Body of pancreas (tissue), 4 donors: ENCODE results near the gene ENO4. TPM values are rescaled to one million over a fixed set of nuclear protein-coding genes. Genes with fewer than 3 reads are reported as not detected.

ENCODE experiments used
- ATAC-seq: fragments of 150-250 bp; one replicate; pipeline ENCODE4 v1.9.1; 2016
- DNase-seq, 4 donors: peaks; one replicate each; pipeline ENCODE4 v3.0.0-alpha.2; 2019
- H3K27ac ChIP-seq, 4 donors: fragments of 200-600 bp; sonication (generic); 1 replicate in 3 of 4; 2 replicates in 1 of 4; pipeline versions ENCODE4 v1.5.1 to v1.6.1; 2016 to 2019; ENCODE audit warnings: mild to moderate bottlenecking in 1 of 4, mixed read lengths in 1 of 4, moderate library complexity in 1 of 4
- H3K27me3 ChIP-seq, 2 donors: fragments of 200-600 bp; sonication (generic); one replicate each; pipeline ENCODE4 v1.6.0; 2016; ENCODE audit warnings: mild to moderate bottlenecking in 1 of 2
- H3K36me3 ChIP-seq, 2 donors: fragments of 200-600 bp; sonication (generic); replicated peaks in 1 of 2; 2 replicates each; pipeline ENCODE4 v1.5.1; 2016; ENCODE audit warnings: low read depth in 2 of 2; ENCODE audit not compliant: insufficient read depth in 1 of 2
- H3K4me1 ChIP-seq: fragments of 200-600 bp; sonication (generic); one replicate; pipeline ENCODE4 v1.6.0; 2016
- H3K4me3 ChIP-seq, 2 donors: fragments of 200-600 bp; sonication (generic); 1 replicate in 1 of 2; 2 replicates in 1 of 2; pipeline ENCODE4 v1.5.1; 2016 to 2019
- H3K9me3 ChIP-seq, 3 donors: fragments of 200-600 bp; sonication (generic); 1 replicate in 2 of 3; 2 replicates in 1 of 3; pipeline ENCODE4 v1.5.1; 2016
- POLR2A ChIP-seq, 3 donors: fragments of 450-650 bp; IDR thresholded peaks; one replicate each; pipeline ENCODE4 v1.6.1; 2016; ENCODE audit warnings: antibody characterized with exemption in 3 of 3, mild to moderate bottlenecking in 2 of 3
- WGBS, 2 donors: methylation state at CpG; one replicate each; pipeline ENCODE4 v1.1.5; 2017; 5-methylcytosine and 5-hydroxymethylcytosine counted together
- intact Hi-C: fragments of 100-400 bp; cut with DNase I; formaldehyde crosslinking; loops from one replicate; pipeline ENCODE4 v1.15.1; 2023
- total RNA-seq, 2 donors: library from RNA; depleted of rRNA; stranded (reverse); fragments of >200 nt; gene quantifications; one replicate each; pipeline ENCODE4 v1.1.0, GENCODE V29; 2016
- TF ChIP-seq, protein P1 (sequence below), 7 experiments: fragments of 450-650 bp in 4 of 7; fragments of 200-600 bp in 3 of 7; sonication (generic) in 3 of 7; IDR thresholded peaks; one replicate each; pipeline ENCODE4 v1.5.1; 2016 to 2019; ENCODE audit warnings: antibody characterized with exemption in 7 of 7

Gene ENO4
- total RNA-seq, 2 donors from 2014 or later = 1.0 TPM; not detected in 1

DNA sequence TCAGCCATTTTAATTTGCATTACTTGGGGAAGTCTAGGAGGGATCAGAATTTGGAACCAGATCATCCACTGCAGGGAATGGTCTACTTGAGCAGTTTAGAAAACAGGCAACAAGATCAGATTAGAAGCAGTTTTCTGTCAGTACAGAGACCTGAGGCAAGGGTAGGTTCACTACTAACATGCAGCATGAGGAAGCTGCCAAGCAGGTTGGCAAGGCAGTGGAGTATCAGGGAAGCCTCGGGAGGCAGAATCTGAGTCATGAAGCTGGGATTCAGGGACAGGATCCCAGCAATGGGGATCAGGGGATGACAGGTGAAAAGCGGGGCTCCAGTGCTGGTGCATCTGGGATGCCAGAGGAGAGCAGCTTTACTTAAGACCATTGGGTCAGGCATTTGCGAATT is 28.1 kb downstream of the ENO4 start:
- DNase-seq (no peak), ATAC-seq (no peak)
- Histone ChIP-seq H3K4me1 (no peaks in the 10 kb centered on the region), H3K4me3 (no peak overlapping the region), H3K27me3 (no peaks in the 10 kb centered on the region), H3K36me3 (no peaks in the 10 kb centered on the region), H3K9me3 (no peaks in the 10 kb centered on the region), H3K27ac (no peak overlapping the region)
- TF ChIP-seq, protein P1, sequence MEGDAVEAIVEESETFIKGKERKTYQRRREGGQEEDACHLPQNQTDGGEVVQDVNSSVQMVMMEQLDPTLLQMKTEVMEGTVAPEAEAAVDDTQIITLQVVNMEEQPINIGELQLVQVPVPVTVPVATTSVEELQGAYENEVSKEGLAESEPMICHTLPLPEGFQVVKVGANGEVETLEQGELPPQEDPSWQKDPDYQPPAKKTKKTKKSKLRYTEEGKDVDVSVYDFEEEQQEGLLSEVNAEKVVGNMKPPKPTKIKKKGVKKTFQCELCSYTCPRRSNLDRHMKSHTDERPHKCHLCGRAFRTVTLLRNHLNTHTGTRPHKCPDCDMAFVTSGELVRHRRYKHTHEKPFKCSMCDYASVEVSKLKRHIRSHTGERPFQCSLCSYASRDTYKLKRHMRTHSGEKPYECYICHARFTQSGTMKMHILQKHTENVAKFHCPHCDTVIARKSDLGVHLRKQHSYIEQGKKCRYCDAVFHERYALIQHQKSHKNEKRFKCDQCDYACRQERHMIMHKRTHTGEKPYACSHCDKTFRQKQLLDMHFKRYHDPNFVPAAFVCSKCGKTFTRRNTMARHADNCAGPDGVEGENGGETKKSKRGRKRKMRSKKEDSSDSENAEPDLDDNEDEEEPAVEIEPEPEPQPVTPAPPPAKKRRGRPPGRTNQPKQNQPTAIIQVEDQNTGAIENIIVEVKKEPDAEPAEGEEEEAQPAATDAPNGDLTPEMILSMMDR (IDR thresholded peaks at IDR 0.05) = no peak
- TF ChIP-seq POLR2A (IDR thresholded peaks at IDR 0.05) = no peak
- 71 to 81% methylated on average over 2 to 3 of the region's 3 CpGs for WGBS, 2 donors
- intact Hi-C loops = no loop called here

DNA sequence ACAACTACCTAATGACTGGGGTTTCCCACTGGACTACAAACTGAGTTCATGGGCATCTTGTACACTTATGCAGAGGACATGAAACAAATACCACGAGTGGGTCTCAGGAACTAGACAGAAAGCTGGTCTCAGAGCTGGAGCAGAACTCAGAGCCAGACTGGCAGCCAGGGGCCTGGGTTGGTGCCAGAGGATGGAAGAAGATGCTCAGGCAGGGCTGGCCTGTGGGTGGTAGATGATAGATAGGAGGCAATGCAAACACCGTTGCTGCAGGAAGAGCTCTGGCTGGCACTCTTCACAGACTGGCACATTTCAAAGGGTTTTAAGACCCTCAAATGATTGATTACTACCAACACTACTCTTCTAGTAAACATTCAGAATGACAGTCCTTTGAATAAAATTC is 28.8 kb downstream of the ENO4 start:
- no peaks in the 10 kb centered on the region for H3K4me1 ChIP-seq
- H3K4me3 ChIP-seq = no peak overlapping the region
- no peak for DNase-seq
- no peaks in the 10 kb centered on the region for H3K27me3 ChIP-seq
- ATAC-seq = no peak
- no peaks in the 10 kb centered on the region for H3K9me3 ChIP-seq
- TF ChIP-seq, protein P1 (IDR thresholded peaks at IDR 0.05) = no peak
- no peak for TF ChIP-seq POLR2A (IDR thresholded peaks at IDR 0.05)
- H3K27ac ChIP-seq = no peak overlapping the region
- intact Hi-C loops = no loop called here
- H3K36me3 ChIP-seq = no peaks in the 10 kb centered on the region
- WGBS, 2 donors = 50 to 59% methylated on average over 2 of the region's 2 CpGs

DNA sequence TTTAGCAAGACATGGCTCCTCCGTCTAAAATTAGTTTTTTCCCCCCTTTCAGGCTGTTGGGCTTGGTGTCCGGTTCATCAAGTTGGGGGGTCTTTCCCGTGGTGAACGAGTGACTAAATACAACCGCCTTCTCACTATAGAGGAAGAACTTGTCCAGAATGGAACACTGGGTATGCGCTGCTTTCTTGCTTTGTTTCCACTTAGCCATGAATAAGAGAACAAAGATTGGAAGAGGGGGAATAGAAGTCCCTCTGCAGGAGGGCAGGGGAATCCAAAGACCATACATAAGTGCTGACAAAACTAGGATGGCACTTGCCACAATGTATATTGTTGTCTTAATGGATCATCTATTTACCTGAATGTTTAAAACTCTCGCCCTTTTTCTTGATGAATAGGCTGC is 30.5 kb downstream of the ENO4 start:
- Histone ChIP-seq H3K27me3 (no peaks in the 10 kb centered on the region), H3K4me3 (no peak overlapping the region), H3K9me3 (no peaks in the 10 kb centered on the region), H3K36me3 (no peaks in the 10 kb centered on the region), H3K4me1 (no peaks in the 10 kb centered on the region), H3K27ac (no peak overlapping the region)
- 57 to 70% methylated on average over 7 of the region's 7 CpGs for WGBS, 2 donors
- no peak for TF ChIP-seq POLR2A (IDR thresholded peaks at IDR 0.05)
- TF ChIP-seq, protein P1 (IDR thresholded peaks at IDR 0.05) = no peak
- DNase-seq (no peak), ATAC-seq (no peak)
- intact Hi-C loops = no loop called here

DNA sequence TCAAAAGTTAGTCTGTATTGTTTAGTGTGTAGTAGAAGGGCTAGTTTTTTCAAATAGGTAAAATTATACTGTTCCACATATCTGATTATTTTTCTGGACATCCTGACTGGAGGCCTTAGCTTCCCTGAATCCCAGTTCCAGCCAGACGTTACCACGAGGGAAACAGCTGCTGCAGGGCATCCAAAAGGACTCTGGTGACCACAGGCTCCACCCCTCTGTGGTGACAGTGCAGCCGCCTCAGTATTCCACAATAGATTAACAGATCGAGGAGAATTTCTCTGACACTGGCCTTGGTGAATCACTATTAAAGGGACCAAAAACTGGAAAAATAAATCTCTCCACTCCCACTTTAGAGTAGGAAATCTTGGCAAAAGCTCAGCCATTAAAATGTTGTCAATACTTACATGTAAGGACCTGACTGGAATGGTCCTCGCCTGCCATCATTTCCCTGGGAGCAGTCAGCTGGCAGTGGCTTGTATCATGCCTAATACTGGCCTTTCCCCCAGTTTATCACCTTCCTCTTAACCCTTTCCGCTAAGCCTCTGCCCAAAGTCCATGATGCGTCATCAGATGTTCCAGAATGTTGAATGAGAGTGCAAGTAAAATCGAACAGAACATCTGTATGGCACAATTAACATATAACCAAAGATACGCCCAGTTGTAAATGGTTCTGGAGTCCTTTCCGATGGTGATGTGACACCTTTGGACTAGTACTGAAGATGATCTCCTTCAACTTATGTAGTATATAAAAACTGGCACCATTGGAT is 31.6 kb downstream of the ENO4 start:
- Histone ChIP-seq H3K9me3 (no peaks in the 10 kb centered on the region), H3K27me3 (no peaks in the 10 kb centered on the region), H3K4me1 (no peaks in the 10 kb centered on the region), H3K4me3 (no peak overlapping the region), H3K36me3 (peaks cover 0 to 4% of the 10 kb centered on the region in 2 donors), H3K27ac (no peak overlapping the region)
- intact Hi-C loops = no loop called here
- 80 to 83% methylated on average over 10 of the region's 10 CpGs for WGBS, 2 donors
- no peak for TF ChIP-seq POLR2A (IDR thresholded peaks at IDR 0.05)
- TF ChIP-seq, protein P1 (IDR thresholded peaks at IDR 0.05) = no peak
- DNase-seq = no peak
- ATAC-seq = no peak

DNA sequence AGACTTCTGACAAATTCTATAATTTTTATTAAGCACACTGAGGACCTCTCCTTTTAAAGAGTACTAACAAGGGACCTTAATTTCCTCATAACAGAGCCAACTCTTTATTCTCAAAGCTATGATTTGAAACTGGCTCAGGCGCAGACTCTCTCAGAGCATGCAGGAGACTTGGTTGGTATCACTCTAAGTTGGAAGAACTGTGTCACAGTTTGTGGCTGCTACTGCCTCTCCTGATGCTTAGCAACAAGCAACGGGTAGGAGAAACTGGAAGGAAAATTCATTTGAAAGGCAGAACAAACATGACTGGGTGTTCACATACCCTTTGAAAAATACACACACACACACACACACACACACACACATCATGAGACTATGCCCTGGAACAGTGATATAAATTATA is 33.3 kb downstream of the ENO4 start:
- DNase-seq (no peak), ATAC-seq (no peak)
- Histone ChIP-seq H3K9me3 (no peaks in the 10 kb centered on the region), H3K4me1 (no peaks in the 10 kb centered on the region), H3K27ac (no peak overlapping the region), H3K27me3 (no peaks in the 10 kb centered on the region), H3K36me3 (peaks cover 0 to 4% of the 10 kb centered on the region in 2 donors), H3K4me3 (no peak overlapping the region)
- 77 to 82% methylated on average over 2 of the region's 2 CpGs for WGBS, 2 donors
- TF ChIP-seq, protein P1 (IDR thresholded peaks at IDR 0.05) = no peak
- no peak for TF ChIP-seq POLR2A (IDR thresholded peaks at IDR 0.05)
- intact Hi-C loops = no loop called here
